ENCODE results near the gene BEND4.

Gene BEND4

DNA sequence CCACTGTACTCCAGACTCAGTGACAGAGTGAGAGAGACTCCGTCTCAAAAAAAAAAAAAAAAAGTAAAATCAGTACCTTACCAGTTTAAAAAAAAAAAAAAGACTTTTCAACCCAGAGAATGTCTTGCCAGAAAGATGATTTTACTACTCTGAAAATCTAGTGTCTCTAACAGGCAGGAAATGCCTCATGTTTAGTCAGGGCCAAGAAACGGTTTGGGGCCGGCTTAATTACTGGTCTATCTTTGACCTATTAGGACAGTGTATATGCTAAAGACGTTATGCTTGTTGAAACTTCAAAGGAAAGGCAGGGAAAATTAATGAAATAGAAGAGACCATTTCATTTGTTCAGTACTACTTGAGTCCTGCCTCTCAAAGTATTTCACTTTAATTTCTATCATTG, 9.9 kb downstream of the BEND4 start:
- H3K4me3 Mint-ChIP-seq: no peak overlapping the region
- H3K27ac Mint-ChIP-seq: no peak overlapping the region
- peaks cover 23% of the 10 kb centered on the region for H3K27me3 Mint-ChIP-seq (ENCODE audit: low read depth)
- no peaks in the 10 kb centered on the region for H3K4me1 Mint-ChIP-seq (ENCODE audit: low read depth)
- no peaks in the 10 kb centered on the region for H3K9me3 Mint-ChIP-seq
- H3K36me3 Mint-ChIP-seq (ENCODE audit: low read depth): no peaks in the 10 kb centered on the region
- no peak for DNase-seq (ENCODE audit: low spot score)

DNA sequence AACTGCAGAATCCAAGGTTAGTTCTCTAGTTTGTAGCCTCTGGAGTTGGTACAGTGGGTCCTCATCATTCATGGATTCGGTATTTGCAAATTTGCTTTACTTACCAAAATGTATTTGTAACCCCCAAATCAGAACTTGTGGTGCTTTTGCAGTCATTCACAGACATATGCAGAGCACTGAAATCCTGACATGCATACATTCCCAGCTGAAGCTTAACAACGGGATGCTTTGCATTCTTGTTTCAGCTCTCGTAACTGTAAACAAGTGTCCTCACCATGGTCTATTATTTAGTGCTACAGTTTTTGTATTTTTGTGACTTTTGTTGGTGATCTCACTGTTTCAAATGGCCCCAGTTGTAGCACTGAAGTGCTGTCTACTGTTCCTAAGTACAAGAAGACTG, 16.1 kb downstream of the BEND4 start:
- peaks cover 3% of the 10 kb centered on the region for H3K27me3 Mint-ChIP-seq (ENCODE audit: low read depth)
- no peaks in the 10 kb centered on the region for H3K36me3 Mint-ChIP-seq (ENCODE audit: low read depth)
- no peaks in the 10 kb centered on the region for H3K9me3 Mint-ChIP-seq
- no peak overlapping the region for H3K27ac Mint-ChIP-seq
- no peaks in the 10 kb centered on the region for H3K4me1 Mint-ChIP-seq (ENCODE audit: low read depth)
- H3K4me3 Mint-ChIP-seq: no peak overlapping the region
- DNase-seq (ENCODE audit: low spot score): no peak

DNA sequence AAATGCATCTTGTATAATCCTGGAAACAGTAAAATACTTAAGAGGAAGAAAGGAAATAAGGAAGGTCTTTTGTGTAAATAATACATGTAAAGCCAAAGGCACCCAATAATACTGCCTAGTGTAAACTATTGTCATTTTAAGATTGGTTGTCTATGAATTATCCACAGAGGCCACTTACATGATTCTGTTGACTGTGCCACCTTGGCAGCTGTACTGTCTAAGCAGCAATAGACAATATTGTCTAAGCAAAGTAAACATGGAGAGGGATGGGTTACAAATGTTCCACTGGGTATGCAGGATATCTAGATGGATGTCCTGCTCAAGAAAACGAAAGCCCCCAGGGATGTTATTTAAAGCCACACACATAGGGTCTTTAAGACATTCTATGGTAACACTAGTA, 19.4 kb downstream of the BEND4 start:
- Mint-ChIP-seq H3K4me1 (ENCODE audit: low read depth) (no peaks in the 10 kb centered on the region), H3K27me3 (ENCODE audit: low read depth) (peaks cover 3% of the 10 kb centered on the region), H3K4me3 (no peak overlapping the region), H3K9me3 (no peaks in the 10 kb centered on the region), H3K36me3 (ENCODE audit: low read depth) (no peaks in the 10 kb centered on the region), H3K27ac (no peak overlapping the region)
- no peak for DNase-seq (ENCODE audit: low spot score)

DNA sequence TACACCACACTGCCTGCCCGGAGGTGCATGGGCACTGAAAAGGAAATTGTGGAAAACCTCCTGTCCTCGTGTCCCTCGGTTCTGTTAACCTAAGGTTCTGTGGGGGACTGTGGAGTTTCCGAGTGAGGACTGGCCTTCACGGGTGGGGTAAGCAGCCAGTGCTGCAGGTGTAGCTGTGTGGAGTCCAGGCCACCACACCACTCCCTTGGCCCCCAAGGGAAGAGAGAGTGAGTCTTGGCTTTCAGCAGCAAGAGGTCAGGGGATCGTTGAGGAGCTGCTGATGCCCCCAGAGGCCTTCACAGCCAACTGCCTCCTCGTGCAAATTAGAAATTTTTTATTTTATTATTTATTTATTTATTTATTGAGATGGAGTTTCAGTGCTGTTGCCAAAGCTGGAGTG, 20.4 kb downstream of the BEND4 start:
- no peaks in the 10 kb centered on the region for H3K4me1 Mint-ChIP-seq (ENCODE audit: low read depth)
- DNase-seq (ENCODE audit: low spot score): no peak
- H3K9me3 Mint-ChIP-seq: no peaks in the 10 kb centered on the region
- H3K4me3 Mint-ChIP-seq: no peak overlapping the region
- no peak overlapping the region for H3K27ac Mint-ChIP-seq
- H3K36me3 Mint-ChIP-seq (ENCODE audit: low read depth): no peaks in the 10 kb centered on the region
- no peaks in the 10 kb centered on the region for H3K27me3 Mint-ChIP-seq (ENCODE audit: low read depth)

DNA sequence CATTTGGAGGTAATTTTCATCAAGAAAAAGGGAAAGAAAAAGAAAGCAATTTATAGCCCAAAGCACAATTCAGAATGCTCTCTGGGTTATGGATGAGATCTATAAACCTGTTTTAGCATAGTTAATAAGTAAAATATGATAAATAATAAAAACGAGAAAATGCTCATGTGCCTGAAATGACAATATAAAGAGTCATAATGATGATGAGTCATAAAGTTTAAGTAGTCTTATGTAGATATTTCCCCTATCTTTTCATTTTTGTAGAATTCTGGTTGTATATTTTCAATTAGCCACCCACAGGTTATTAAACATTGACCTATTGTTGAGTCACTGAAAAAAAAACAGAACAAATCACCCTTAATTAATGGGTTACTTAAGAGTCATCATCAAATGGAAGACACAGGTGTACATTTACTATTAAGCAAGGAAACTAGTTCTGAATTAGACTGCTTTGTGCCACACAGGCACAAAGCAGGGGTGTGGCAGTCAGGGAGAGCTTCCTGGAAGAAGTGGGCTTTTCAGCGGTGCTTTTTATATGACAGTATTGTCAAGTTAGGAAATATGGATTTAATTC, 29.3 kb downstream of the BEND4 start:
- H3K4me3 Mint-ChIP-seq: no peak overlapping the region
- no peak overlapping the region for H3K27ac Mint-ChIP-seq
- no peaks in the 10 kb centered on the region for H3K4me1 Mint-ChIP-seq (ENCODE audit: low read depth)
- H3K36me3 Mint-ChIP-seq (ENCODE audit: low read depth): no peaks in the 10 kb centered on the region
- H3K9me3 Mint-ChIP-seq: no peaks in the 10 kb centered on the region
- H3K27me3 Mint-ChIP-seq (ENCODE audit: low read depth): no peaks in the 10 kb centered on the region
- DNase-seq (ENCODE audit: low spot score): no peak

DNA sequence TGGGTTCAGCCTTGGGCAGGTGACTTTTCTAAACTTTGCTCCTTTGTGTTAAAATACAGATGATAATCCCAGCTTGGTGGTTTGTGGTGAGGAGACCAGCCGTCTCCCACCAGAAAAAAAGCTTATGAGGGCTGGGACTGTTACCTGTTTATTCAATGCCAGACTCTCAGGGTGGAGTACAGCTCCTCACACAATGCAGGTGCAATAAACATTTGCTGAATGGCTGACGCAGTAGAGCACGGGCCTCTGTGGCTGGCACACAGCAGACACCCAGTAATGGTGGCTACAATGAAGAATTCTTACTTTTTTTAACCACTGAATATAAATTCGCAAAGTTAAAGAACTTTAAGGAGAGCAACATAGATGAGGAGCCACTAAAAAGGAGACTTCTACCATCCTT, 30.2 kb downstream of the BEND4 start:
- Mint-ChIP-seq H3K9me3 (no peaks in the 10 kb centered on the region), H3K4me3 (no peak overlapping the region), H3K4me1 (ENCODE audit: low read depth) (no peaks in the 10 kb centered on the region), H3K27me3 (ENCODE audit: low read depth) (no peaks in the 10 kb centered on the region), H3K36me3 (ENCODE audit: low read depth) (no peaks in the 10 kb centered on the region), H3K27ac (no peak overlapping the region)
- no peak for DNase-seq (ENCODE audit: low spot score)

DNA sequence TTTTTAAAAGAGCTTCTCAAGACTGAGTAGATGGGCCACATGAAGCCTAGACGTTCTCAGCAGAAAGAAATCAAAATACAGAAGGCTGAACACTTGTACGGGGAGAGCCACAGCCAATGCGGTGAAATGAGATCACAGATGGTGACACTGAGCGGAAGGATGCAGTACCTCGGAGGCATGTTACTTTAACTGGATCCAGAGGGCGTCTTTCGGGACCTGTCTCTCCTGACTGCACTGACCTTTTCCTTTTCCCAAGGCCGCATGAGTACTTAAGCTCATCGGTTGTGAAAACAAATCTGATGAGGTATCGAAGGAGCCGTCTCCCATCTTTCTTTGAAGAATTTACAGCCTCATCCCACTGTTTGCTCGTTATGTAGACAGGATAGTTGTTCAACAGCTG, 32.6 kb downstream of the BEND4 start:
- no peak for DNase-seq (ENCODE audit: low spot score)
- no peaks in the 10 kb centered on the region for H3K4me1 Mint-ChIP-seq (ENCODE audit: low read depth)
- no peak overlapping the region for H3K4me3 Mint-ChIP-seq
- no peaks in the 10 kb centered on the region for H3K27me3 Mint-ChIP-seq (ENCODE audit: low read depth)
- H3K36me3 Mint-ChIP-seq (ENCODE audit: low read depth): no peaks in the 10 kb centered on the region
- no peak overlapping the region for H3K27ac Mint-ChIP-seq
- no peaks in the 10 kb centered on the region for H3K9me3 Mint-ChIP-seq

DNA sequence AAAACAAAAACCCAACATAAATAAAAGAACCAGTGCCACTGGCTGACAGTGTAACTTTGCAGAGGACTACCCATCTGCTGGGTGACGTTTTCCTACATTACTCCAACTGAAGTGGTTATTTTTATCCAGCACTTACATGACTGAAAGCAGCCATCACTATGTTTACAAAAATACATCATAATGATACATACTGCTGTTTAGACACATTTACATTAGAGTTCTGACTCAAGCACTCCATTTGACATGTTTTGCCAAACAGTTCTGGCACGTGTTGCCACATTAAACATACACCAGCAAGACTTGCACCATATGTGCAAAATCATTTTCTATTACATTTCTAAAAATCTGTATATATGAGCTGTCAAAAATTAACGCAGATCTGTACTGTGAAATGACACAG, 39.6 kb downstream of the BEND4 start:
- H3K9me3 Mint-ChIP-seq: no peaks in the 10 kb centered on the region
- H3K4me3 Mint-ChIP-seq: no peak overlapping the region
- peaks cover 6% of the 10 kb centered on the region for H3K27me3 Mint-ChIP-seq (ENCODE audit: low read depth)
- H3K27ac Mint-ChIP-seq: no peak overlapping the region
- no peak for DNase-seq (ENCODE audit: low spot score)
- H3K36me3 Mint-ChIP-seq (ENCODE audit: low read depth): no peaks in the 10 kb centered on the region
- H3K4me1 Mint-ChIP-seq (ENCODE audit: low read depth): no peaks in the 10 kb centered on the region

DNA sequence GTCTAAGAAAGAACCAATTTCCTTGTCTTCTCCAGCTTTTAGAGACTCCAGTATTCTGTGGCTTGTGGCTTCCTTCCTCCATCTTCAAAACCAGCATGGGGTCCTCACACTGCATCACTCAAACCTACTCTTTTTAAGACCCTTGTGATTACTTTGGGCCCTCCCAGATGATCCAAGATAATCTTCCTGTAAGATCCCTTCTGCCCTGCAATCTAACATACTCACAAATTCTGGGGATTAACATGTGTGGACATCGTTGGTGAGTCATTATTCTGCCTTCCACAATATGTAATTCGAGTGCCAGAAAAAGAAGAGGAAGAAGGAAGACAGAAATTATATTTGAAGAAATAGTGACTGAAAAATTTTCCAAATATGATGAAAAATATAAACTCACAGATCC, 47.9 kb downstream of the BEND4 start:
- H3K9me3 Mint-ChIP-seq: no peaks in the 10 kb centered on the region
- no peaks in the 10 kb centered on the region for H3K36me3 Mint-ChIP-seq (ENCODE audit: low read depth)
- no peak for DNase-seq (ENCODE audit: low spot score)

DNA sequence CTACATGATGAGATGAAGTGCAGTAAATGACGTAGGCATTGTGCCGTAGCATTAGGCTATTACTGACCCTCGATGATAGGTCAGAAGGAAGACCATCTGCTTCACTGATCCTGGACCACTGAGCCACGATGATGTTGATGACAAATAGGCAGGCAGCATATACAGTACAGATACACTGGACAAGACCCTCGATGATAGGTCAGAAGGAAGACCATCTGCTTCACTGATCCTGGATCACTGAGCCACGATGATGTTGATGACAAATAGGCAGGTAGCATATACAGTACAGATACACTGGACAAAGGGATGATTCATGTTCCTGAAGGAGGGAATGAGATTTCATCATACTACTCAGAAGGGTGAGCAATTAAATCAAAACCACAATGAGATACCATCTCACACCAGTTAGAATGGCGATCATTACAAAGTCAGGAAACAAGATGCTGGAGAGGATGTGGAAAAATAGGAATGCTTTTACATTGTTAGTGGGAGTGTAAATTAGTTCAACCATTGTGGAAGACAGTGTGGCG, 50.9 kb downstream of the BEND4 start:
- DNase-seq (ENCODE audit: low spot score): no peak
- no peaks in the 10 kb centered on the region for H3K27me3 Mint-ChIP-seq (ENCODE audit: low read depth)
- no peaks in the 10 kb centered on the region for H3K36me3 Mint-ChIP-seq (ENCODE audit: low read depth)
- H3K4me3 Mint-ChIP-seq: no peak overlapping the region
- H3K27ac Mint-ChIP-seq: no peak overlapping the region
- no peaks in the 10 kb centered on the region for H3K9me3 Mint-ChIP-seq
- H3K4me1 Mint-ChIP-seq (ENCODE audit: low read depth): no peaks in the 10 kb centered on the region

More for the DNA sequence above, 47.9 kb downstream of the BEND4 start:
- no peak overlapping the region for H3K4me3 Mint-ChIP-seq
- H3K27me3 Mint-ChIP-seq (ENCODE audit: low read depth): no peaks in the 10 kb centered on the region
- H3K4me1 Mint-ChIP-seq (ENCODE audit: low read depth): no peaks in the 10 kb centered on the region
- no peak overlapping the region for H3K27ac Mint-ChIP-seq

DNA sequence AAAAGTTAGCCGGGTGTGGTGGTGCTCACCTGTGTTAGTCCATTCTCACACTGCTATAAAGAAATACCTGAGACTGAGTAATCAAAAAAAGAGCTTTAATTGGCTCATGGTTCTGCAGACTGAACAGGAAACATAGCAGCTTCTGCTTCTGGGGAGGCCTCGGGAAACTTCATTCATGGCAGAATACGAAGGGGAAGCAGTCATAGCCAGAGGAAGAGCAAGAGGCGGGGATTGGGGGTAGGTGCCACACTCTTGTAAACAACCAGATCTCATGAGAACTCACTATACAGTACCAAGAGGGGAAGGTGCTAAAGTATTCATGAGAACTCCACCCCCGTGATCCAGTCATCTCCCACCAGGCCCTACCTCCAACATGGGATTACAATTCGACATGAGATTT, 64.1 kb downstream of the BEND4 start:
- H3K4me3 Mint-ChIP-seq: no peak overlapping the region
- H3K4me1 Mint-ChIP-seq (ENCODE audit: low read depth): no peaks in the 10 kb centered on the region
- H3K27me3 Mint-ChIP-seq (ENCODE audit: low read depth): no peaks in the 10 kb centered on the region
- peaks cover 11% of the 10 kb centered on the region for H3K36me3 Mint-ChIP-seq (ENCODE audit: low read depth)
- no peaks in the 10 kb centered on the region for H3K9me3 Mint-ChIP-seq
- DNase-seq (ENCODE audit: low spot score): no peak
- no peak overlapping the region for H3K27ac Mint-ChIP-seq

DNA sequence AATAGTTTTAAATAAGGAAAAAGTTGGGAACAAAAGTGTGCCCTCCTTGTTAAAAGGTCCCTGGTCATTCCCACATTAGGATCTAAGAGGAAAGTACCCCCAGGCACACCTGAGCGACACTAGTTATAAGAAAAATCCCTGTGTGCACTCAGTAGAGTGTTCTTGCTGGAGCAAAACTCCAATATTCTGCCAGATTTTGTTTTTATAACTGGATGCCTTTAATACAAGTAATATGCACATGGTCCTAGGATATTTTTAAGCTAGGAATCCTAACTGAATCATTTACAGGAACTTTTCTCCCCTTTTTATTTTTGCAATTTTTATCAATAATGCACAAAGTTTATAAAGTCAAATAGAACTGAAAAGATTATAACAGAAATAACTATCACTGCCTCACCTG, 68.6 kb downstream of the BEND4 start:
- no peak overlapping the region for H3K27ac Mint-ChIP-seq
- no peak overlapping the region for H3K4me3 Mint-ChIP-seq
- H3K4me1 Mint-ChIP-seq (ENCODE audit: low read depth): no peaks in the 10 kb centered on the region
- H3K27me3 Mint-ChIP-seq (ENCODE audit: low read depth): no peaks in the 10 kb centered on the region
- no peak for DNase-seq (ENCODE audit: low spot score)
- no peaks in the 10 kb centered on the region for H3K9me3 Mint-ChIP-seq
- peaks cover 10% of the 10 kb centered on the region for H3K36me3 Mint-ChIP-seq (ENCODE audit: low read depth)

DNA sequence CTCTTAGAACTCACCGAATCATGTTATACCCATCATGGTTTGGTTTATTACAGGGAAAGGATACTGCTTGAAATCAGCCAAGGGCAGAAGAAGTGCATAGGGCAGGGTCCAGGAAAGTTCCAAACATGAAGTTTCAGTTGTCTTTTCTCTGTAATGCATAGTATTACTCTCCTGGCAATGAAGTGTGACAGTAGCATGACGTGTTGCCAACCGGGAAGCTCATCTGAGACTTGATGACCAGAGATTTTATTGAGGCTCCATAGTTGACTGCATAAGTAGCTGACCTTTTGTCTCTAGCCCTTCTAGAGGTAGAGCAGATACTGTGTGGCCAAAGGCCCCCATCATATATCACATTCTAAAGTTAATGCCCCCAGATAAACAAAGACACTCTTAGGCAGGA, 72.1 kb downstream of the BEND4 start:
- peaks cover 14% of the 10 kb centered on the region for H3K36me3 Mint-ChIP-seq (ENCODE audit: low read depth)
- no peak overlapping the region for H3K4me3 Mint-ChIP-seq
- H3K4me1 Mint-ChIP-seq (ENCODE audit: low read depth): no peaks in the 10 kb centered on the region
- H3K27me3 Mint-ChIP-seq (ENCODE audit: low read depth): no peaks in the 10 kb centered on the region
- no peaks in the 10 kb centered on the region for H3K9me3 Mint-ChIP-seq
- DNase-seq (ENCODE audit: low spot score): no peak
- no peak overlapping the region for H3K27ac Mint-ChIP-seq

DNA sequence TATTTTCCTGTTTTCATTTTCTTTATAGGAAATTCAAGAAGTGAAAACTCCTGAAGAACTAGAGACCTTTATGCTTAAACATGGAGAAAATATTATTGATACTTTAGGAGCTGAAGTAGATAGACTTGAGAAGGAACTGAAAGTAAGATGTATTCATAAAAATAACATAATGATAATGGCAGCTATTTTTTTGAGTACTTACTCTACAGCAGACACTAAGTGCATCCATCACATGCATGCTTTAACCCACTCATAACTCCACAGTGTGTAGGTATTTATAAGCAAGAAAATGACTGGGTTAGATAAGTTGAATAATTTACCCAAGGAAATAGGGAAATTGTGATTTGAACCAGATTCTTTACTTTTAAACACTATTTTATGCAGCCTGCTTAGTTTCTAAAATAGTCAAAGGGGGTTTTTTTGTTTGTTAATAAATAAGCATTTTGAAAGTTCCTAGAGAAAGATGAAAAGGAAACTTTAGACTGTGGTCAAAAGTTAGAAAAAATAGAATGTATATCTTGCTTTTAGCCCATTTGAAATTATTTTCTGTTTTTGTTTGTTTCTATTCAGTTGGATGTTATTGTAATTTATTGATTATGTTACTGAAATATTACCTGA, 74.2 kb downstream of the BEND4 start:
- no peak overlapping the region for H3K27ac Mint-ChIP-seq
- H3K9me3 Mint-ChIP-seq: no peaks in the 10 kb centered on the region
- no peaks in the 10 kb centered on the region for H3K4me1 Mint-ChIP-seq (ENCODE audit: low read depth)
- H3K36me3 Mint-ChIP-seq (ENCODE audit: low read depth): peaks cover 18% of the 10 kb centered on the region
- no peak for DNase-seq (ENCODE audit: low spot score)
- H3K27me3 Mint-ChIP-seq (ENCODE audit: low read depth): no peaks in the 10 kb centered on the region
- H3K4me3 Mint-ChIP-seq: no peak overlapping the region

DNA sequence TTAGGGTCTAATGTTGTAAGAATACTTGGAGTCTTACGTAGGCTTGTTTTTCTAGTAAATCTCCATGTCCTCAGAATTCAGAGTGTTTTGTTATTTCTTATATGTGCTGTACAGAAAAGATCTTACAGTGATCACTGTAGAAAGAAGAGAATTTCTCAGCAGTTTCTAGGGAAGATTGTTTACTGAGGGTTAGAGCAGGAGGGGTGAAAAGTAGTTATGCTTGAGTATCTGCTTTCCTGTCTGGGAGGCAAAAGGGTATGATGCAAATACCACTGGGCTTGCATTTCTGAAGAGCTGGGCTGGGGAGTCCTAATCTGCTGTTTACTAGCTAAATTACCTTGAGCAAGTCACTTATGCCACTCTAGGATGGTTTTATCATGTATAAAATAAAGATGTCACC, 78.2 kb downstream of the BEND4 start:
- Mint-ChIP-seq H3K27ac (no peak overlapping the region), H3K36me3 (ENCODE audit: low read depth) (peaks cover 20% of the 10 kb centered on the region), H3K27me3 (ENCODE audit: low read depth) (no peaks in the 10 kb centered on the region), H3K4me3 (no peak overlapping the region), H3K4me1 (ENCODE audit: low read depth) (no peaks in the 10 kb centered on the region), H3K9me3 (no peaks in the 10 kb centered on the region)
- DNase-seq (ENCODE audit: low spot score): no peak
